ENCODE data around the gene VAV2. TPM values are rescaled to one million over a fixed set of nuclear protein-coding genes. Genes with fewer than 3 reads are reported as not detected.

VAV2 gene
- total and polyA plus RNA-seq, 7 donors: 3.8 to 23.3 (median 7.2) TPM

DNA sequence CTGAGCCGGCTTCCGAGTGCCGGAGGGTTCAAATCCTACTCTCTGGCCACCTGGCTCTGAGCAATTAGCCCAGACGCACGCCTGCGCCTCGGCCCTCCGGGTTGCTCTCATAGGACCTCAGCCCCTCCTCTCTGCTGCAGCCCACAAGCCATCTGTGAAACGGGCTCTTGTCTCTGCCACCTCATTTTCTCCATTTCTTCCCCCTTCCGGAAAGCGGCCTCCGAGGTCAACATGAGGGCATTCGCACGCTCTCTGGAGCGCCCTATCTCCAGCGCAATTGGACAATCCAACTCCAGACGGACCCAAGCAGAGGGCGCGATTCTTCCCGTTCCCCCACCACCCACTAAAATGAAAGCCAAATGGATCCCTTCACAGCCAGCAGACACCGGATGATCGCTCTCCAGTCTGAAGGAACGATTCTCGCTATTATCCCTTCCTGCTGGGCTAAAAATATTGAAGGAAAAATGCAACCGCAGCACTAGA lies 41.5 kb downstream of the VAV2 start:
- Histone ChIP-seq H3K4me3 (peak overlapping the region in 1 of 4 donors; percentile 3), H3K36me3 (no peaks in the 10 kb centered on the region), H3K27ac (peak overlapping the region; percentile 11 to 59 (median 40)), H3K4me1 (peaks cover 0 to 9% (median 2%) of the 10 kb centered on the region in 4 donors), H3K27me3 (no peaks in the 10 kb centered on the region), H3K9me3 (no peaks in the 10 kb centered on the region)
- intact Hi-C loops (cut with DNase I): no loop called here
- WGBS, 2 donors: 76 to 84% methylated on average over 25 of the region's 25 CpGs
- TF ChIP-seq POLR2AphosphoS5 (IDR thresholded peaks at IDR 0.05) (peak in 2 of 4 donors; percentile 19 to 28), EP300 (IDR thresholded peaks at IDR 0.05) (no peak), POLR2A (IDR thresholded peaks at IDR 0.05) (no peak)
- TF ChIP-seq, protein P1, sequence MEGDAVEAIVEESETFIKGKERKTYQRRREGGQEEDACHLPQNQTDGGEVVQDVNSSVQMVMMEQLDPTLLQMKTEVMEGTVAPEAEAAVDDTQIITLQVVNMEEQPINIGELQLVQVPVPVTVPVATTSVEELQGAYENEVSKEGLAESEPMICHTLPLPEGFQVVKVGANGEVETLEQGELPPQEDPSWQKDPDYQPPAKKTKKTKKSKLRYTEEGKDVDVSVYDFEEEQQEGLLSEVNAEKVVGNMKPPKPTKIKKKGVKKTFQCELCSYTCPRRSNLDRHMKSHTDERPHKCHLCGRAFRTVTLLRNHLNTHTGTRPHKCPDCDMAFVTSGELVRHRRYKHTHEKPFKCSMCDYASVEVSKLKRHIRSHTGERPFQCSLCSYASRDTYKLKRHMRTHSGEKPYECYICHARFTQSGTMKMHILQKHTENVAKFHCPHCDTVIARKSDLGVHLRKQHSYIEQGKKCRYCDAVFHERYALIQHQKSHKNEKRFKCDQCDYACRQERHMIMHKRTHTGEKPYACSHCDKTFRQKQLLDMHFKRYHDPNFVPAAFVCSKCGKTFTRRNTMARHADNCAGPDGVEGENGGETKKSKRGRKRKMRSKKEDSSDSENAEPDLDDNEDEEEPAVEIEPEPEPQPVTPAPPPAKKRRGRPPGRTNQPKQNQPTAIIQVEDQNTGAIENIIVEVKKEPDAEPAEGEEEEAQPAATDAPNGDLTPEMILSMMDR (IDR thresholded peaks at IDR 0.05): no peak
- DNase-seq: no peak

DNA sequence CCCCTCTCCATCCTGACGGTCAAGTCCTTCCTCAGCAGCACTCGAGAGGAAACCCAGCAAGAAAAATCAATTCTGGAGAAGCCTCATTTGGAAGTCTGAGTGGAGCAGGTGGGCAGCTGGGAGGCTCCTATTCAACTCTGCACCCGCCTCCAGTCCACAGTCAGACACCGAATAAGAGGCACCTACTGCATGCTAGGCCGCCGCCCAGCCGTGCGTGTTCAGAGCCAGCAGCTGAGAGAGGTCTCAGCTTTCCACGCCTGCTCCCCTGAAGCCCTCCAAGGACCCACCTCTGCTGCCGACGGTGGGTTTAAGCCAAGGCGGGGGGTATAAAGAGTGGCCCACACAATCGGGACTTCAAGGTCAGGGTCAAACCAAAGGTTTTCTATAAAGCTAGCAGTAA lies 41.9 kb downstream of the VAV2 start:
- DNase-seq: no peak
- H3K27ac ChIP-seq: peak overlapping the region in 3 of 4 donors; percentile 34 to 41 (median 39)

GRCh38 chr9:133949486-133950061 lies 42.5 kb downstream of the VAV2 start:
- WGBS, 2 donors: 91 to 93% methylated on average over 14 of the region's 14 CpGs
- peak overlapping the region in 1 of 4 donors; percentile 41 for H3K27ac ChIP-seq
- peaks cover 0 to 8% (median 2%) of the 10 kb centered on the region in 4 donors for H3K4me1 ChIP-seq
- intact Hi-C loops (cut with DNase I): no loop called here
- H3K9me3 ChIP-seq: no peaks in the 10 kb centered on the region
- no peaks in the 10 kb centered on the region for H3K36me3 ChIP-seq
- no peaks in the 10 kb centered on the region for H3K27me3 ChIP-seq
- no peak overlapping the region for H3K4me3 ChIP-seq
- TF ChIP-seq EP300 (IDR thresholded peaks at IDR 0.05): no peak
- no peak for TF ChIP-seq POLR2AphosphoS5 (IDR thresholded peaks at IDR 0.05)
- TF ChIP-seq POLR2A (IDR thresholded peaks at IDR 0.05): no peak
- TF ChIP-seq, protein P1 (IDR thresholded peaks at IDR 0.05): no peak
- no peak for DNase-seq

More for the DNA sequence above, 41.9 kb downstream of the VAV2 start:
- Histone ChIP-seq H3K9me3 (no peaks in the 10 kb centered on the region), H3K4me3 (no peak overlapping the region), H3K4me1 (peaks cover 0 to 8% (median 2%) of the 10 kb centered on the region in 4 donors), H3K27me3 (no peaks in the 10 kb centered on the region), H3K36me3 (no peaks in the 10 kb centered on the region)
- WGBS, 2 donors: 82 to 84% methylated on average over 13 of the region's 13 CpGs
- no peak for TF ChIP-seq POLR2A (IDR thresholded peaks at IDR 0.05)
- TF ChIP-seq, protein P1 (IDR thresholded peaks at IDR 0.05): no peak
- no peak for TF ChIP-seq POLR2AphosphoS5 (IDR thresholded peaks at IDR 0.05)
- no peak for TF ChIP-seq EP300 (IDR thresholded peaks at IDR 0.05)
- intact Hi-C loops (cut with DNase I): no loop called here

GRCh38 chr9:133948561-133949485 lies 43.3 kb downstream of the VAV2 start:
- no peaks in the 10 kb centered on the region for H3K9me3 ChIP-seq
- 92 to 94% methylated on average over 31 of the region's 31 CpGs for WGBS, 2 donors
- DNase-seq: no peak
- no peaks in the 10 kb centered on the region for H3K36me3 ChIP-seq
- intact Hi-C loops (cut with DNase I): no loop called here
- no peak overlapping the region for H3K27ac ChIP-seq
- TF ChIP-seq POLR2A (IDR thresholded peaks at IDR 0.05) (no peak), EP300 (IDR thresholded peaks at IDR 0.05) (no peak)
- no peaks in the 10 kb centered on the region for H3K27me3 ChIP-seq
- H3K4me1 ChIP-seq: peaks cover 0 to 8% (median 2%) of the 10 kb centered on the region in 4 donors
- no peak overlapping the region for H3K4me3 ChIP-seq

DNA sequence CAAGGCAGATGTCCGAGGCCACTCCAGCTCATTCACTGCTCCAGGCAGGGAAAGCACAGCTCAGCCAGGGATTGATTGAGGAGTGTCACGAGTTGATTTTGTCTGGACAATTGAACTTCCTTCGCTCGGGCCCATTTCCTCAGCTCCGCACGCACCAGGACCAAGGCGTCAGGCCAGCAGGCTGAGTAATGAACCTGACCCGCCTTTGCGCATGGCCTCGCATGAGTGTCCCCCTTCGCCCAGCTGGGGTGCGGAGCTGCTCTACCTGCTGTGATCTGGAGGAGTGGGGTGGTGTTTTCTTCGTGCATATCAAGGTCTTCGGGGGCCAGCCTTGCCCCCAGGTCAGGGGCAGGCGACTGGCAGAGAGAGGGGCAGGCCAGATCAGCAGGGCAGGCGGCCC lies 44.0 kb downstream of the VAV2 start:
- peak; percentile 56 for DNase-seq
- intact Hi-C loops (cut with DNase I): no loop called here
- Histone ChIP-seq H3K27me3 (no peaks in the 10 kb centered on the region), H3K4me3 (no peak overlapping the region), H3K36me3 (no peaks in the 10 kb centered on the region), H3K9me3 (no peaks in the 10 kb centered on the region), H3K27ac (no peak overlapping the region), H3K4me1 (peaks cover 0 to 8% (median 2%) of the 10 kb centered on the region in 4 donors)
- WGBS, 2 donors: 90 to 91% methylated on average over 16 of the region's 16 CpGs
- no peak for TF ChIP-seq POLR2A (IDR thresholded peaks at IDR 0.05)

All from sigmoid colon (tissue), 7 donors.